Measurements from ENCODE around the gene ASB13. TPM values are rescaled to one million over a fixed set of nuclear protein-coding genes. Genes with fewer than 3 reads are reported as not detected.

ASB13 gene
- total and polyA plus RNA-seq, 10 of the 15 experiments (the other 5 are each of a cell fraction or from before 2014, with no cell fraction given): 0.02 to 0.59 (median 0.10) TPM; not detected in 2

- ChIA-PET CTCF (interaction anchor here (0.8 to 1.3 kb wide), 2 partner anchors 17 to 23 kb away, joined by 3 to 4 read pairs; no protein-coding TSS in a partner anchor), SMC1A (ENCODE audit: uncharacterized antibody, unreplicated experiment) (no interaction called here), POLR2A (no interaction called here), RAD21 (ENCODE audit: unreplicated experiment) (no interaction called here)
- no peaks in the 10 kb centered on the region for H3K79me2 ChIP-seq (ENCODE audit: control insufficient read depth, insufficient read depth, low read length)
- no peak overlapping the region for H3K4me2 ChIP-seq (ENCODE audit: control insufficient read depth, insufficient read depth)
- in situ Hi-C loops (cut with MboI): no loop called here
- ATAC-seq (no peak), FAIRE-seq (no peak), DNase-seq (ENCODE audit: low read depth, low spot score) (no peak)
- H3K9me3 ChIP-seq (replicated peaks; ENCODE audit: control insufficient read depth, insufficient read depth, low read length): no peaks in the 10 kb centered on the region
- H3K4me1 ChIP-seq (ENCODE audit: control insufficient read depth, insufficient read depth, low read length): peaks cover 10% of the 10 kb centered on the region
- BruUV-seq (replicated peaks): no TSS peak
- no peaks in the 10 kb centered on the region for H3K36me3 ChIP-seq (ENCODE audit: control insufficient read depth in 2 of 2, insufficient read depth in 2 of 2, low read length in 1 of 2)
- H3K27ac ChIP-seq (ENCODE audit: control insufficient read depth, insufficient read depth): no peak overlapping the region
- TF ChIP-seq TCF12 (IDR thresholded peaks at IDR 0.05; ENCODE audit: low read depth, low read length): no peak
- no peak for TF ChIP-seq PRDM15 (CRISPR knock-in tag; IDR thresholded peaks at IDR 0.05)
- no peak for TF ChIP-seq ZBTB4 (CRISPR knock-in tag; IDR thresholded peaks at IDR 0.05)
- TF ChIP-seq ZNF274 (IDR thresholded peaks at IDR 0.05; ENCODE audit: insufficient read depth, insufficient read length): no peak
- no peak for TF ChIP-seq ZNF384 (IDR thresholded peaks at IDR 0.05; ENCODE audit: borderline replicate concordance, low read depth, low read length)
- no peak for TF ChIP-seq BRCA1 (IDR thresholded peaks at IDR 0.05; ENCODE audit: low read depth, low read length)
- TF ChIP-seq NRF1 (conservative IDR thresholded peaks at IDR 0.05; ENCODE audit: low read depth, low read length): no peak
- TF ChIP-seq EED (IDR thresholded peaks at IDR 0.05; ENCODE audit: low read depth): 0 out of 2 replicates have a peak, but pooled peaks have one; percentile 31
- H3K9ac ChIP-seq (ENCODE audit: control insufficient read depth, insufficient read depth, low read length): no peak overlapping the region
- no peak overlapping the region for H3K4me3 ChIP-seq
- peak overlapping the region; percentile 57 for H2AFZ ChIP-seq (ENCODE audit: control insufficient read depth, low read depth, low read length)
- H4K20me1 ChIP-seq (ENCODE audit: control insufficient read depth, insufficient read depth): no peaks in the 10 kb centered on the region
- 32% methylated on average over 21 of the region's 21 CpGs for WGBS (ENCODE audit: insufficient coverage, insufficient replicate concordance, low lambda C conversion rate, missing lambda C conversion rate)
- H3K27me3 ChIP-seq (replicated peaks in 1 of 2; ENCODE audit: control insufficient read depth in 2 of 2, insufficient read depth in 2 of 2, low read length in 1 of 2): no peaks in the 10 kb centered on the region
- intact Hi-C loops (cut with micrococcal nuclease; ENCODE audit: unreplicated experiment): no loop called here
Measured at GRCh38 chr10:5645944-5646617, 20.3 kb downstream of the ASB13 start.
